Measurements from ENCODE around the gene TAS2R10. TPM values are rescaled to one million over a fixed set of nuclear protein-coding genes. Genes with fewer than 3 reads are reported as not detected.

TAS2R10 gene
- total RNA-seq, 4 donors from 2014 or later = 0.51 TPM; not detected in 3

- ATAC-seq (no peak), DNase-seq (no peak)
- no peaks in the 10 kb centered on the region for H3K36me3 ChIP-seq
- intact Hi-C loops (cut with DNase I; ENCODE audit: low total_unique reads) (no loop called here), in situ Hi-C loops (cut with MboI; ENCODE audit: low sequenced_read_pairs in 4 of 4) (no loop called here)
- H3K4me3 ChIP-seq = no peak overlapping the region
- H3K4me1 ChIP-seq = no peaks in the 10 kb centered on the region
- no peak overlapping the region for H3K27ac ChIP-seq
- TF ChIP-seq CTCF (IDR thresholded peaks at IDR 0.05 in 4 of 5, conservative IDR thresholded peaks at IDR 0.05 in 1 of 5) = no peak
- no peak for TF ChIP-seq POLR2A (IDR thresholded peaks at IDR 0.05)
- H3K9me3 ChIP-seq = no peaks in the 10 kb centered on the region
- H3K27me3 ChIP-seq = no peaks in the 10 kb centered on the region
Observed at GRCh38 chr12:10847744-10848143, 21.6 kb upstream of the TAS2R10 start.

GRCh38 chr12:10842862-10843261 lies 16.7 kb upstream of the TAS2R10 start:
- Histone ChIP-seq H3K36me3 (no peaks in the 10 kb centered on the region), H3K4me1 (no peaks in the 10 kb centered on the region), H3K4me3 (no peak overlapping the region), H3K27me3 (no peaks in the 10 kb centered on the region), H3K9me3 (no peaks in the 10 kb centered on the region), H3K27ac (no peak overlapping the region)
- intact Hi-C loops (cut with DNase I; ENCODE audit: low total_unique reads) = no loop called here
- TF ChIP-seq POLR2A (IDR thresholded peaks at IDR 0.05) (no peak), CTCF (IDR thresholded peaks at IDR 0.05 in 4 of 5, conservative IDR thresholded peaks at IDR 0.05 in 1 of 5) (no peak)
- DNase-seq (no peak), ATAC-seq (no peak)
- in situ Hi-C loops (cut with MboI; ENCODE audit: low sequenced_read_pairs in 4 of 4) = no loop called here

- Histone ChIP-seq H3K9me3 (no peaks in the 10 kb centered on the region), H3K36me3 (no peaks in the 10 kb centered on the region), H3K4me1 (no peaks in the 10 kb centered on the region), H3K4me3 (no peak overlapping the region), H3K27me3 (no peaks in the 10 kb centered on the region), H3K27ac (no peak overlapping the region)
- TF ChIP-seq CTCF (IDR thresholded peaks at IDR 0.05 in 4 of 5, conservative IDR thresholded peaks at IDR 0.05 in 1 of 5) = no peak
- no peak for TF ChIP-seq POLR2A (IDR thresholded peaks at IDR 0.05)
- ATAC-seq (no peak), DNase-seq (no peak)
- intact Hi-C loops (cut with DNase I; ENCODE audit: low total_unique reads) = no loop called here
- in situ Hi-C loops (cut with MboI; ENCODE audit: low sequenced_read_pairs in 4 of 4) = no loop called here
Observed at GRCh38 chr12:10838461-10838860, 12.3 kb upstream of the TAS2R10 start.

GRCh38 chr12:10829994-10830393 lies 3.8 kb upstream of the TAS2R10 start:
- TF ChIP-seq POLR2A (IDR thresholded peaks at IDR 0.05) (no peak), CTCF (IDR thresholded peaks at IDR 0.05 in 4 of 5, conservative IDR thresholded peaks at IDR 0.05 in 1 of 5) (no peak)
- Histone ChIP-seq H3K4me1 (no peaks in the 10 kb centered on the region), H3K36me3 (no peaks in the 10 kb centered on the region), H3K27me3 (no peaks in the 10 kb centered on the region), H3K4me3 (no peak overlapping the region), H3K9me3 (no peaks in the 10 kb centered on the region), H3K27ac (no peak overlapping the region)
- DNase-seq = no peak
- intact Hi-C loops (cut with DNase I; ENCODE audit: low total_unique reads) (no loop called here), in situ Hi-C loops (cut with MboI; ENCODE audit: low sequenced_read_pairs in 4 of 4) (no loop called here)
- no peak for ATAC-seq

- intact Hi-C loops (cut with DNase I; ENCODE audit: low total_unique reads) = no loop called here
- Histone ChIP-seq H3K4me1 (no peaks in the 10 kb centered on the region), H3K27ac (no peak overlapping the region), H3K36me3 (no peaks in the 10 kb centered on the region), H3K9me3 (no peaks in the 10 kb centered on the region), H3K27me3 (no peaks in the 10 kb centered on the region), H3K4me3 (no peak overlapping the region)
- DNase-seq (no peak), ATAC-seq (no peak)
- in situ Hi-C loops (cut with MboI; ENCODE audit: low sequenced_read_pairs in 4 of 4) = no loop called here
- no peak for TF ChIP-seq CTCF (IDR thresholded peaks at IDR 0.05 in 4 of 5, conservative IDR thresholded peaks at IDR 0.05 in 1 of 5)
- TF ChIP-seq POLR2A (IDR thresholded peaks at IDR 0.05) = no peak
Observed at GRCh38 chr12:10824957-10825356, 1.2 kb downstream of the TAS2R10 start.
